GM19468 (cell line): ENCODE data around the gene NLRC5.
"Not testable (repeated sequence)": the region's sequence is repeated elsewhere in the genome, so short reads cannot be mapped to it uniquely, and the experiment has no call there.

ENCODE experiments used
- ATAC-seq: cut with Tn5 transposase; IDR thresholded peaks from one replicate; pipeline ENCODE4 v1.9.1; 2021; ENCODE audit warnings: mild to moderate bottlenecking, moderate library complexity, moderate number of reproducible peaks; ENCODE audit not compliant: unreplicated experiment; ENCODE audit errors: extremely low read depth

NLRC5 gene

DNA sequence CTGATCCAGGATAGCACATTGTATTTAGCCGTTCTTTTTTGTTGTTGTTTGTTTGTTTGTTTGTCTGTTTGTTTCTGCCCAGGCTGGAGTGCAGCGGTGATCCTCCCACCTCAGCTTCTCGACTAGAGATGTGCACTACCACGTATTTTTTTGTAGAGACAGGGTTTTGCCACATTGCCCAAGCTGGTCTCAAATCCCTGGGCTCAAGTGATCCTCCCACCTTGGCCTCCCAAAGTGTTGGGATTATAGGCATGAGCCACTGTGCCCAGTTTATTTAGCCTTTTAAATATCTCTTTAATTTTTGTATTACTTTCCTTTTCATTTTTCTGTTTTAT lies 9.2 kb upstream of the NLRC5 start:
- no peak for ATAC-seq

DNA sequence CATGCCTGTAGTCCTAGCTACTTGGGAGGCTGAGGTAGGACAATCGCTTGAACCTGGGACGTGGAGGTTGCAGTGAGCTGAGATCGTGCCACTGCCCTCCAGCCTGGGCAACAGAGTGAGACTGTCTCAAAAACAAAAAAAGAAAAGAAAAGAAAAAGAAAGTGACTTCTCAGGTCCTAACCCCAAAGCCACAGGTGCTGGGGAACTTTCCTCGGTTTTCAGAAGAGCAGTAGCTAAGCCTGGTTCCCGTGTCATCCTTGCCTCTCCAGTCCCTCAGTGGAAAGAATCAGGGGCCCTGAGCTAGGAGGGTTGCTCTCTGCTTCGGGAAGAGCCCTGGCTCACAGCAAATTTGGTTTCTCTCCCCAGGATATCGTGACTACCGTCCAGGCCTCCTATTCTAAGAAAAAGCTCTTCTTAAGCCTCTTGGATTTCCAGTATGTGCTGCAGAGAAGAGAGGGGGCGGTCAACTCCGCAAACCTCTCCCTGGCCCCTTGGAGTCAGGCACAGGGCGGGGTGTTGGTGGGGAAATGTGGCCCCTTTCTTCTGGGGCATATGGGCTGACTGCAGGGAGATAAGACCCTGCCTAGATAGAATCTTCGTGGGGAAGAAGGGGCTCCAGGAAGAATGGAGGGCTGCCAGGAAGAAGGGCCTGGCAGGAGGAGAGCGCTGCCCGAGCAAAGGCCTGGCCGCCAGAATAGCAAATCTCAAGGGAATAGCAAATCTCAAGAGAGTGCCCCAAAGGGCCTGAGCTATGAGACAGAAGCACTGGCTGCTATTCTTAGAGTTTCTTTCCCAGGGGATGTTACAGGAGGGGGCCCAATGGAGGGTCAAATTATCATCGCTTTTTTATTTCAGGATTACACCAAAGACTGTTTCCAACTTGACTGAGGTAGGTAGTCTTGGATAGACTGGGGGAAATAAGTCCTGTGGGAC lies 8.3 kb upstream of the NLRC5 start:
- ATAC-seq, result no peak

DNA sequence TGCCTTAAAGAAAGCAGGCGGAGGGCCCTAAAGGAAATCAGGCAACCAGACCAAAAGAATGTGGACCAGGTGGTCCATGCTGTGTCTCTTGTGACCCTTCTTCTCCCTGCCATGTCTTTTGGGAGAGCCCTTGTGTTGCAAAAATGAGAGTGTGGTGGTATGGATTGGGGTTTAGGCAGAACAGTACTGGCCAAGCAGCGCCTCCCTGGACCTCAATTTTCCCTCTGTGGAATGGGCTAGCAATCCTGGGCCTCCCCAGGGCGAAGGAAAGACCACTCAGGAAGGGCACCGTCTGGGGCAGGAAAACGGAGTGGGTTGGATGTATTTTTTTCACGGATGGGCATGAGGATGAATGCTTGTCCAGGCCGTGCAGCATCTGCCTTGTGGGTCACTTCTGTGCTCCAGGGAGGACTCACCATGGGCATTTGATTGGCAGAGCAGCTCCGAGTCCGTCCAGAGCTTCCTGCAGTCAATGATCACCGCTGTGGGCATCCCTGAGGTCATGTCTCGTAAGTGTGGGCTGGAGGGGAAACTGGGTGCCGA lies 7.6 kb upstream of the NLRC5 start:
- no peak for ATAC-seq

DNA sequence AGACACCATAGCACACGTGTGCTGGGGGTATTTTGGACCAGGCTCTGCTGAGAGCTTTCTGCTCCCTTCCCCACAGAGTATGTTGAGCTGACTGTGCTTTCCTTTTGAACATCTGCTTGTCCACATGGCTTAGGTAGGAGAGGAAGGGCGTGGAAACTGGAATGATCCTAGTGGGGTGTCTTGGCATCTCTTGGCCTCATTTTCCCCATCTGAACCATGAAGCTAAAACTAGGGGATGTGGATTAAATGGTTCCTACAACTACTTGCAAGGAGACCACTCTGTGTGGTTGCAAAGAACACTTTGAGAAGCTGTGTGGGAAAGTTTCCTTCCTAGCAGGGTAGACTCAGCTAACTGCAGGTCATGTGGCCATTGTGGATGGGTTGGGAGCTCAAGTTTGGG lies 6.7 kb upstream of the NLRC5 start:
- ATAC-seq, result no peak

DNA sequence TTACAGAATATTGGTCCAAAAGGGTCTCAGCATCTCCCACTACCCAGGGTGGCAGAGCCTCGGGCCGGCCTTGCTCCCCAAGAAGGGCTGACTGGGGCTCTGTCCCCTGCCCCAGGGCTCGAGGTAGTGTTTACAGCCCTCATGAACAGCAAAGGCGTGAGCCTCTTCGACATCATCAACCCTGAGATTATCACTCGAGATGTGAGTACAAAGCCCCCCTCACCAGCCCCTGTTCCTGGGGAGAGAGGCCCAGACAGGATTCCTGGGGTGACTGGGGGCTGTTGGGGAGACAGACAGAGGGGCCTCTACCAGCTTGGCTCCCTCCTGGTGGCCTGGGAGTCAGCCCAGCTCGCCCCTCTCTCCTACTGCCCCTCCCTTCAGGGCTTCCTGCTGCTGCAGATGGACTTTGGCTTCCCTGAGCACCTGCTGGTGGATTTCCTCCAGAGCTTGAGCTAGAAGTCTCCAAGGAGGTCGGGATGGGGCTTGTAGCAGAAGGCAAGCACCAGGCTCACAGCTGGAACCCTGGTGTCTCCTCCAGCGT lies 6.1 kb upstream of the NLRC5 start:
- no peak for ATAC-seq

DNA sequence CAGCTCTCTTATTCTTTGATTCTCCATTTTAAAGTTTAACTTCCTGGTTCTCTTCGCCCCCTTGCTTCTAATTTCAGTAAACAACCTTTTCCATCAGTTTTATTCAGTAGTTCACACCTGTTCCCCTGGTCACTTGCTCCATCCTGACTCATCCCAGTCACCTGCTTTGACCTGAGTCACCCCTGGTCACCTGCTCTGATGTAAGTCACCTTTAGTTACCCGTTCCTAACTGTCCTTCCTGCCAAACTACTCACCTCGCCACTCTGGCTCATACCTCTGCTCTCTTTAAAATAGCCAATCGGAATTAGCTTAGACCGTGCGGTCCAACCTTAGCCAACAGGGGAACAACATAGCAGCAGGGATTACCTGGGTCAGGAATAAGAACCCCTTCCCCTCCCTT lies 4.7 kb upstream of the NLRC5 start:
- no peak for ATAC-seq

DNA sequence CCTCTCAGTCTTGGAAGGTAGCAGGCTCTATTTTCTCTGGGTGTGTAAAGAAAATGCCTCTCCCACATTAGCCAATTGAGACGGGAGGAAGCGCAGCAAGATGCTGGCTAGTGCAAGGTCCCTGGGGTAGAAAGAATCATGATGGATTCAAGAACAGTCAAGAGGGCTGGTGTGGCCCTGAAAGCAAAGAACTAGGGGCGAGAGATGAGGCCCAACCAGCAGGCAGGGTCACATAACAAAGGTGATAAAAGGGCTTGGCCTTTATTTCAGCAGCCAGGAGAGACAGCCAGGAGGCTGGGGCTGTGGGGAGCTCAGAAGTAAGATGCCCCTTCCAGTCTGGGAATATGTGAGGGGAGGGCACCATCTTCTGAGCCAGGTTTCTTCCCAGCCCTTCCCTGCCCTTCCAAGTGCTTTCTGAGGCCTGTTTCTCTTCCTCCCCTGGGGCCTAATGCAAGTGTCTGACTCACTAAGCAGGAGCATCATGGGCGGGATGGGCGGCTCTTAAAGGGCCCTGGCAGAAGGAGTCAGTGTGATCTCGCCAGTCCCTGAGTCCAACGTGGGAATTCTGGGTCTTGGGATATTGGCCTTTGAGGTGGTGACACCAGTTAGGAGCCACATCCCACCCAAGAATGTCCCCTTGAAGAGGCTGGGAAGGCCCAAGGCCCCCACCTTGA lies 3.9 kb upstream of the NLRC5 start:
- ATAC-seq, result no peak

DNA sequence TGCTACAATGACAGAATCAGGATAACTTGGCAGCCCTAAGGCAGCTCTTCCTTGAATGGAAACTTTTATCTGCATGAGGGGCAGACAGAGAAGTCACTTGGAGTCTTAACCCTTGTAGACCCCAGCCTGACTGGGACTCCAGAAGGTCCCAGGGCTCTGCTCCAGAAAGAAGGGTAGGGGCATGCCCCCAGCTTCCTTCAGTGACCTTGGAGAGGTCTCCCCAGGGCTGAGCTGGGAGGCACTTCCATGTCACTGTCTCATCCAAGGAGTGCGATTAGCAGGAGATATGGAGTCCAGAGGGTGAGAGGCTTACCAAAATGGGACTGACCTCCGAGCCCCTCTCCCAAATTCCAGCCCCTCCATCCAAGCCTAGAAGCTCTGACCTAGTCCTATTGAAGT lies 3.4 kb upstream of the NLRC5 start:
- no peak for ATAC-seq

DNA sequence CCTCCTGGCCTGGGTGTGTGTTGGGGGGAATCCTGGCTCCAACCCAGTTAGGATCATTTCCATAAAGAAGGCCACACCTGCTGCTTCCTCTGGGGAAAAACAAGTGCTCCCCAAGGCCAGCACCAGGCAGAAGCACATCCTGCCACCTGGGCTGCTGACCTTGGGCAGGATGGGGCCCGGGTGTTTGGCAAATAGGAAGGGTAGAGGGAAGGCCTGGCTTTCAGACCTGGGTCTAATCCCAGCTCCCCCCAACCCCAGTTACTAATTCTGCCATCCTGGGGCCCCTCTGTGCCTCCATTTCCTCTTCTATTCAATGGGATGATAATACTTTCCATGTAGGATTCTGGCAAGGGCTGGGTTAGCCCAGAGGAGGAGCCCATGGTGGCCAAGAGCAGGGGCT lies 3.0 kb upstream of the NLRC5 start:
- no peak for ATAC-seq

DNA sequence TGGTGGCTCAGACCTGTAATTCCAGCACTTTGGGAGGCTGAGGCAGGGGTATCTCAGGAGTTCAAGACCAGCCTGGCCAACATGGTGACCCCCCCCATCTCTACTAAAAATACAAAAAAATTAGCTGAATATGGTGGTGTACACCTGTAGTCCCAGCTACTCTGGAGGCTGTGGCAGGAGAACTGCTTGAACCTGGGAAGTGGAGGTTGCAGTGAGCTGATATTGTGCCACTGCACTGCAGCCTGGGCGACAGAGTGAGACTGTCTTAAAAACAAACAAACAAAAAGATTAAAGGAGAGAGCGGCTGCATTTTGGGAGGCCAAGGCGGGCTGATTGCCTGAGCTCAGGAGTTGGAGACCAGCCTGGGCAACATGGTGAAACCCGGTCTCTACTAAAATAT lies 2.4 kb upstream of the NLRC5 start:
- not testable (repeated sequence) for ATAC-seq

DNA sequence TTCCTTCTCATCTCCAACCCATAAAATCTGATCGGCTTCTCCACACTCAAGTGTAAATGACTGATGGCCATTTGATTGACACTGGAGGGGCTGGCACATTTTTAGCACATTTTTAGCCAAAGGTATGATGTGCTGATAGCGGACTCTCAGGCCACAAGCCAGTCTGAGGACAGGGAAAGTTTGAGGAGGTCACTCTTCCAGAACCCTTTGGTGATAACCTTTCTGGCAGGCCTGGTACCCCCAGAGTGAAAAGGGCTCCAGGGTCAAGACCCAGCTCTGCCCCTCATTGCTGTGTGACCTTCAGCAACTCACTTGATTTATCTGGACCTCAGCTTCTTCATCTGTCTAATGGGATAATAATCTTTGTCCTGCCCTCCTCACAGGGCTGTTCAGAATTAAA lies 1.7 kb upstream of the NLRC5 start:
- ATAC-seq, result no peak

DNA sequence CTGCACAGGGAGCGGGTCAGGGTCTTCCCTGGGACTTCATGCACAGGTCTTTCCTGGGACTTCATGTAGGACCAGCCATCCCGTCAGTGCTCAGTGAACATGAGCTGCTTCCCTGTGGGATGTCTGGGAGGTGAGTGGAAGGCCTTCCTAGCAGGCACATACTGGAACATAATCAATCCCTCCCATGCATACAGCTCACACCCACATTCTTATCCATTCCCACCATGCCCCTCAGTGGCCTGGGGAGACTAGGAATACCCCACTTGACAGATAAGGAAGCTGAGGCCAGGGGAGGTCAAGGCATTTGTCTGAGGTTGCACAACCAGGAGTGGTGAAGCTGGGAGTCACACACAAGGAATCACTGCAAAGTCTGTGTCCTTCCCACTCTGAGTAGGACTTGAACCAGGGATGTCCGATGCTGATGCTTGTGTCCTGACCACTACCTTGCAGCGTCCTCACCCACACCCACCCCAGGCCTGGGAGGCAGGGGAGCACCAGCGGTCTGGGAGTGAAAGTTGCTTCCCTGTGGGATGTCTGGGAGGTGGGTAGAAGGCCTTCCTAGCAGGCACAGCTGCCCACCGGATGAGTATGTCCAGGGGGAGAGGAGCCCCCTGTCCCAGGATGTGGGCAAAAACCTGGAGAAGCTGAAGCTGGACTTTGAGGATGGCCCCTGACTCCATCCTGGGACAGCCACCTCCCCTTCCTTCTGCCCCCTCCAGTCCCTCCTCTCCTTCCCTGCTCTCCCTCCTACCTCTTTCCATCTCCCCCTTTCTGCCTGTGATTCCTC lies 1.0 kb upstream of the NLRC5 start:
- ATAC-seq, result no peak

DNA sequence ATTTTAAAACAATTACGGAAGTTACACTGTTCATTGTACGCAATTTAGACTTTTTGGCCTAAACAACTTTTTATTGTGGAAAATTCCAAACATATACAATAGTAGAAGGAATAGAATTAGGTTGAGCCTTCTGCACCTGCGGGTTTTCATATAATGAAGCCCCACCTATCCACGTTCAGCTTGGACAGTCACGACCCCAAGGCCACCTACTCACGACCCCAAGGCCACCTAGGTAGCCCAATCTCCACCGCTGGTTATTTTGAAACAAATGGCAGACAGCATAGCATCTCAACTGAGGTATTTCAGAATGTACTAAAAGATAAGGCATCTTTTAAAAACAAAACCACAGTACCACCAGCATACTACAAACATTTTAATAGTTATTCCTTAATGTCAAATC lies 631 bp downstream of the NLRC5 start:
- ATAC-seq, result no peak

DNA sequence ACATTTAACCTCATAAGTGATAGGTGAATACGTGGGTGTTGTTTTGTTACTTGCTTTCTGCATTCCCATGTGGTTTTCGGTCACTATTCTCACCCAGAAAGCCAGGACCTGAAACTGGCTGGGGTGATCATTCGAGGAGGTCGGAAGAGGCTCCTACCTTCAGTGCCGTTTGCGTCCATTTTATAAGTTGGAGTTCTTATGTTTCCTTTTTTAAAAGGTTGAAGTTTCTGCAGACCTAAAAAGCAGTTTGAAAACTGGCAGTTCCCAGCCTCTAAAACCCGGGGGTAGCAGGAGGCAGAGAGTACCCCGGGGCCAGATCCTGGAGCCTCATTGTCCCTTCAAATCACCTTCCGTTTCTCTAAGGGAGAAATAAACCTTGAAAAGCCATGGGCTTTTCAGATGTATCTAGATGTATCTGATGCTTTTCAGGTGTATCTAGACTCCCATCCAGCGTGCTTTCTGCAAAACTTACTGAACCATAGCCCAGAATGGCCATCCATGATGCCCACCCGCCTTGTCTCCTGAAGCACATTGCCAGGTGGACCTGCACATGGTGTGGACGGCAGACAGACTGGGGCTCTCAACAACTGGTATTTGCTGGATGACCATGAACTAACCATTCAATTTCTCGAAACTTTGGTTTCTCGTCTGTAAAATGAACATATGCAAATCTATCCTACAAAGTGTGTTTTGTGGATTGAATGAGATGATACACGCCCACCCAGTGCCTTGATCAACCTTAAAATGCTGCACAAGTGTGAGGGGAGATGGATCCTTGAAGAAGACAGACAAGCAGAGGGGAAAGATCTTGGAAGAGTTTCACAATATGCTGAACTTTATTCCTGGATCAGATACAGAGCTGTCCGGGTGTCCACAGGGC lies 1.3 kb downstream of the NLRC5 start:
- ATAC-seq, result no peak

DNA sequence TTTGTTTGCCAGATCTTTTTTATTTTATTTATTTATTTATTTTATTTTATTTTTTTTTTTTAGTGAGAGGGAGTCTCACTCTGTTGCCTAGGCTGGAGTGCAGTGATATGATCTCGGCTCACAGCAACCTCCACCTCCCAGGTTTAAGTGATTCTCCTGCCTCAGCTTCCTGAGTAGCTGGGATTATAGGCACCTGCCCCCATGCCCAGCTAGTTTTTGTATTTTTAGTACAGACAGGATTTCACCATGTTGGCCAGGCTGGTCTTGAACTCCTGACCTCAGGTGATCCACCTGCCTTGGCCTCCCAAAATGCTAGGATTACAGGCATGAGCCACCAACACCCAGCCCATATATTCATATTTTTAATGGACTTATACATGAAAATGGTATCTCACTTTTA lies 3.1 kb downstream of the NLRC5 start:
- ATAC-seq, result not testable (repeated sequence)

DNA sequence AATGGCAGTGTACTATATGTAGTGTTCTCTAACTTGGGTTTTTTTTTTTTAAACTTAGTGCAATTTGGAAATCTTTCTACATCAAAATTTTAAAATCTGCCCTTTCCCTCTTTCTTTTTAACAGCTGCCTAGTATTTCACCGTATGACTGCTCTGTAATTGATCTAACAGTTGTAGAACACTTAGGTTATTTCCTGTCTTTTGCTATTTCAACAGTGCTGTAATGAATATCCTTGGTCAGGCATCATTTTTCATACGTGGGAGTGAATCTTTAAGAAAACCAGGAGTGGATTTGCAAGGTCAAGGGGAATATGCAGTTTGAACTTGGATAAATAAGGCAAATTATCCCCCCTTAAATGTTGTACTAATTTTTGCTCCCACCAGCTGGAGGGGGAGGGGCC lies 3.8 kb downstream of the NLRC5 start:
- no peak for ATAC-seq

DNA sequence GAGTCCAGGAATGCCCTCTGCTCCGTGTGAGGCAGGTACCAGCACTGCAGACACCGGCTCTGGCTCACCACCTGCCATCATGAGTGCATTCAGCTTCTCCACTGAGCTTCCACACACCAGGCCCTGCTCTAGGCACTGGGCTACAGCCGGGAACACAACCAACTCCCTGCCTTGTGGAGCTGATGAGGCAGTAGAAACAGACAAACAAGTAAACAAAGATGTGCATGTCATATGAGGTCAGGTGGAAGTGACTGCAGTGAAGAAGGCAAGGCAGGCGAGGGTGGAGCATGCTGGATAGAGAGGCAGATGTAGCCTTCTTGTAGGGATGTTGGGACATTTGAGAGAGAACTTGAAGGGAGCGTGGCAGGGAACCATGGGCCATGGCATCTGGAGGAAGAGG lies 5.0 kb downstream of the NLRC5 start:
- ATAC-seq, result no peak

DNA sequence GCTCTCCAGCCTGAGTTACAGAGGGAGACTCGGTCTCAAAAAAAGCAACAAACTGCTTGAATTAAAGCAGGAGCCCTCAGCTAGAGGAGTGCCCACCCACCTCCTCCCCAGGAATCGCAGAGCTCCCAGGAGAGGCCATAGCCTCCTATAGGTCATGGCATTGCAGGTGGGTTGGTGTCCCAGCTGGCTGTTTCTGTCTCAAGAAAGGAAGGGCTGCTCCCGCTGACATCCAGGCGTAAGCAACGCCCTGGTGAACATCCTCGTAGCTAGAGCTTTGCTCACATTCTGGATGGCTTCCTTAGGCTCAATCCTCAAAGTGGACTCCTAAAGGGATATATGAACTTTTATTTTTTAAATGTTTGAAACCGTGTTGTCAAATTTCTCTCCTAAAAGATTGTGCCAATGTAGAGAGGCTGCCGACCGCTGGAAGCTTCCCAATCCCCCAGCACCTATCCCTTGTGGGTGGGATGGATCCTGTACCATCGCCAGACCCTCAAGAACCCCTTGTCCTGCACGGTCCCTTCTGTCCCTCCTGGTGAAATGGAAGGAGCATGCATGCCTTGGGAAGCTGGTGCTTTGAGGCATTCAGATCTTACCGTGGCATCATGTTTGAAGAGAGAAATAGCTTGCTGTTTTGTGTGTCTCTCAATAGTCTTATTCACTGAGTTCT lies 5.9 kb downstream of the NLRC5 start:
- no peak for ATAC-seq

DNA sequence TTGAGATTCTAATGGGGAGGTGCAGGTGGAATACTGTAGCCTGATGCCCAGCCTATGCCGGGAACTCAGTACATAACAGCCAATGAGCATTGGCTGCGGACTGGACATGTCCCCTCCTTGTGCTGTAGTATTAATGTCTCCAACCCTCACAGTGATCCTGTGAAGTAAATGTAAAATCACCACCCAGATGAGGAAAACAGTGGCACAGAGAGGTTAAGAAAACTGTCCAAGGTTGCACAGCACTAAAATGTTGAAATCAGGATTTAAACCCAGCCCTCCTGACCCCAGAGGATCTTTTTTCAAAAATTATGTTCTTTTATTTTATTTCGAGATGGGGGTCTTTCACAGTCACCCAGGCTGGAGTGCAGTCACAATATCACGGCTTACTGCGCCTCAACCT lies 7.9 kb downstream of the NLRC5 start:
- no peak for ATAC-seq
